Esophagus muscularis mucosa (tissue), 3 donors: ENCODE data around the gene PIK3IP1.

Experiments used
- CTCF ChIP-seq, 3 experiments: fragments of 200-600 bp in 2 of 3; fragments of 450-650 bp in 1 of 3; sonication (generic) in 2 of 3; IDR thresholded peaks; one replicate each; pipeline ENCODE4 v1.5.1; 2017 to 2019; ENCODE audit warnings: antibody characterized with exemption in 3 of 3, mild to moderate bottlenecking in 2 of 3, moderate library complexity in 1 of 3
- POLR2A ChIP-seq: fragments of 450-650 bp; IDR thresholded peaks from one replicate; pipeline ENCODE4 v1.6.1; 2017; ENCODE audit warnings: antibody characterized with exemption, moderate library complexity, mild to moderate bottlenecking, low read depth

GRCh38 chr22:31277741-31278140 lies 14.5 kb downstream of the PIK3IP1 start:
- no peak for TF ChIP-seq CTCF (IDR thresholded peaks at IDR 0.05)
- no peak for TF ChIP-seq POLR2A
